Skeletal muscle satellite cell (primary cell): ENCODE data around the gene TEKTIP1.
"Not testable (repeated sequence)": the region's sequence is repeated elsewhere in the genome, so short reads cannot be mapped to it uniquely, and the experiment has no call there.

Experiments used
- H3K27me3 ChIP-seq: 2 replicates; pipeline ENCODE4 v1.7.0; 2013; ENCODE audit warnings: low read length; ENCODE audit not compliant: control insufficient read depth, insufficient read depth
- H3K36me3 ChIP-seq: 2 replicates; pipeline ENCODE4 v1.7.0; 2013; ENCODE audit warnings: mild to moderate bottlenecking, control low read depth, low read length; ENCODE audit not compliant: insufficient read depth
- H3K4me1 ChIP-seq: 2 replicates; pipeline ENCODE4 v1.7.0; 2013; ENCODE audit warnings: low read length; ENCODE audit not compliant: control insufficient read depth, insufficient read depth
- H3K4me2 ChIP-seq: 2 replicates; pipeline ENCODE4 v1.7.0; 2013; ENCODE audit warnings: mild to moderate bottlenecking, low read length
- H3K4me3 ChIP-seq: 2 replicates; pipeline ENCODE4 v1.7.0; 2013; ENCODE audit warnings: low read length
- H3K9ac ChIP-seq: 2 replicates; pipeline ENCODE4 v1.7.0; 2013; ENCODE audit warnings: mild to moderate bottlenecking, low read depth, low read length, moderate library complexity
- H3K9me3 ChIP-seq: replicated peaks from 2 replicates; pipeline ENCODE4 v1.7.0; 2013; ENCODE audit warnings: mild to moderate bottlenecking, control low read depth, low read length

TEKTIP1 gene

DNA sequence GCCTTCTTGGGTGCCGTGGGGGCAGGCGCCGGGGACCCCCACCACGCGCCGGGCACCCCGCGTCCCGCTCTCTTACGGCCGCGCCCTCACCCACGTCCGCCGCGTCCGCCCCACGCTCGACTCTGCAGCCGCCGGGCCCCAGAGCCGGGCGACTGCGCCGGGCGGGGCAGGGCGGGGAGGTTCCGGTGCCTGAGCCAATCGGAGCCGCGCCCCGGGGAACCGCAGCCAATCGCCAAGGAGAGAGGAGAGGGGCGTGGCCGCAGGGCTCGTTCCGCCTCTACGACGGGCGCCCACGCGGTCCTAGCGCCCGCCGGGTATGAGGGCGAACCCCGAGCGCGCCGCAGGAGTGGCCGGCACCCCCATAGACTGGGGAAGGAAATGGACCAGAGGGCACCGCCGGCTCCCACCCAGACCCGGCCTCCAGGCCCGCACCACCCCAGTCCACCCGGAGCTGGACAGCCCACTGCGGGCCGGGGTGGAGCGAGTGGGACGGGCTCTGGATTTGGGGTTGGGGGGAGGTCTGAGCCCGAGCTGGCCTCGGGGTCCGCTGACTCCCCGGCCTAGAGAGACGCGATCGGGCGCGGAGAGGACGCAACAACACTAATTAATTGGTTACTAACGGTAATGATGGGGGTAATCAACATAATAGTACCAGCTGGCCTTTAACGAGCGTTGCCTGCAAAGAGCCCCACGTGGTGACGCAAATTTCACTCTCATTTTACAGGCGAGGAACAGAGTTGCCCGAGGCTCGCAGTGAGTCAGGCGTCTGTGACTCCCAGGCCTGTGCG, 18.7 kb downstream of the TEKTIP1 start, which contains the start of gene MFSD12:
Gene MFSD12, minus strand, starts transcription at position 126 of the 788 bp plus-strand sequence. CDS start 183 bp downstream, outside the sequence.
- Histone ChIP-seq H3K36me3 (no peaks in the 10 kb centered on the region), H3K27me3 (no peaks in the 10 kb centered on the region), H3K4me2 (peak within 1 kb of the TSS; percentile 99), H3K9me3 (no peaks in the 10 kb centered on the region), H3K4me3 (peak within 1 kb of the TSS; percentile 77), H3K9ac (peak within 1 kb of the TSS; percentile 80), H3K4me1 (peaks cover 18% of the 10 kb centered on the region)

DNA sequence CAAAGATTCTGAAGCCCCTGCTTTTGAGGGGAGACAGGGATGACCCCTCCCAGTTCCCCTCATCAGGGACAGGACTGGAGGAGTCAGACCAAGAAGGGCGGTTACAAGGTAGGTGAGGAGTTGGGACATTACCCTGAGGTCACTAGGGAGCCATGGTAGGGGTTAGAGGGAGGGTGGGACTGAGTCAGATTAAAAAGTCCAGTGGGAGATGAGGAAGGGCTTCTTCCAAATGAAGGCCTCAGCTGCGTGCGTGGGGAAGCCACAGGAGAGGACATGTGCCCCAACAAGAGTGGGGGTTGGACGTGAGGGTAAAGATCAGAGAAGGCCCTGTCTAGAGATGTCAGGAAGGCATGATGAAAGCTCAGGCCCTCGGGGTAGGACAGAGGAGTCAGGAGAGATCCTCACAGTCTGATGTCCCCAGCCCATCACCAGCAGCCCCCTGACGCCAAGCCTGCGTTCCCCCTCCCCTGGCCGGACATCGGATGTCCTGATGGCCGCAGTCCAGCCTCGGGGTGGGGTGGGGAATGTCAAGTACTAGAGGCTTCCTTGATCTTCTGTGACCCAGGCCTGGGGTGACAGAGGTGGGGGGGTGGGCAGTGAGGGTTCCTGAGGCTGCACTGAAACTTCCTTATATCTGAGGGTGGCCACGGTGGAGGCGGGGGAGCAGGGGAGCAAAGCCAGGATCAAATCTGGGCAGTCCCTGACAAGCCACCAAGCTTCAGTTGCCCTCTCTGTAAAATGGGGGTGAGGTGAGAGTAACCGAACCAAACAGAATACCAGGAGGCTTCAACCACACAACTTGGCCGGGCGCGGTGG, 24.9 kb downstream of the TEKTIP1 start:
- Histone ChIP-seq H3K4me2 (no peak overlapping the region), H3K4me1 (peaks cover 4% of the 10 kb centered on the region), H3K36me3 (no peaks in the 10 kb centered on the region), H3K4me3 (no peak overlapping the region), H3K27me3 (no peaks in the 10 kb centered on the region), H3K9me3 (no peaks in the 10 kb centered on the region), H3K9ac (no peak overlapping the region)

DNA sequence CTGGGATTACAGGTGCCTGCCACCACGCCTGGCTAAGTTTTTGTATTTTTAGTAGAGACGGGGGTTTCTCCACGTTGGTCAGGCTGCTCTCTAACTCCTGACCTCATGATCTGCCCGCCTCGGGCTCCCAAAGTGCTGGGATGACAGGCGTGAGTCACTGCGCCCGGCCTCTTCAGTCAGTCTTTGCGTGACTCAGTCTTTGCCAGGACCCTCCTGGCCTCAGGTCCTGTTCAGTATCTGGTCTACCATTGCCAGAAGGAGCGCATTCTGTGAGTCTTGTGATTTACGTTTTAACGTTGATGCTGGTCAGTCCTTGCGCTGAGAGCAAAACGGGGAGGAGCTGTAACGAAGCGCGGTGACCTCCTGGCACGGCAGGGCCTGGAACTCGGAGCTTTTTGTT, 26.2 kb downstream of the TEKTIP1 start:
- H3K27me3 ChIP-seq = no peaks in the 10 kb centered on the region
- peak overlapping the region; percentile 48 for H3K4me2 ChIP-seq
- no peaks in the 10 kb centered on the region for H3K9me3 ChIP-seq
- H3K4me3 ChIP-seq = no peak overlapping the region
- H3K4me1 ChIP-seq = peaks cover 4% of the 10 kb centered on the region
- H3K36me3 ChIP-seq = no peaks in the 10 kb centered on the region
- H3K9ac ChIP-seq = no peak overlapping the region

DNA sequence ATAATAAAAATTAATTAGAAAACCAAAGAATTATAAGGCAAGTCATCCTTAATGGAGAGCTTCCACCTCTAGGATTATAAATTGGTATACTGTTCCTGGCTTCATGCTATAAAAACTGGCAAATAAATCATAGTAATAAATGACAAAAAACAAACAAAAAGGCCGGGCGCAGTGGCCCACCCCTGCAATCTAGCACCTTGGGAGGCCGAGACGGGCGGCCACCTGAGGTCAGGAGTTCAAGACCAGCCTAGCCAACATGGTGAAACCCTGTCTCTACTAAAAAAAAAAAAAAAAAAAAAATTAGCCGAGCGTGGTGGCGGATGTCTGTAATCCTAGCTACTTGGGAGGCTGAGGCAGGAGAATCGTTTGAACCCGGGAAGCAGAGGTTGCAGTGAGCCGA, 31.1 kb downstream of the TEKTIP1 start:
- not testable (repeated sequence) for H3K9ac ChIP-seq, H3K36me3 ChIP-seq, H3K4me2 ChIP-seq, H3K9me3 ChIP-seq, H3K4me1 ChIP-seq, H3K4me3 ChIP-seq, H3K27me3 ChIP-seq

DNA sequence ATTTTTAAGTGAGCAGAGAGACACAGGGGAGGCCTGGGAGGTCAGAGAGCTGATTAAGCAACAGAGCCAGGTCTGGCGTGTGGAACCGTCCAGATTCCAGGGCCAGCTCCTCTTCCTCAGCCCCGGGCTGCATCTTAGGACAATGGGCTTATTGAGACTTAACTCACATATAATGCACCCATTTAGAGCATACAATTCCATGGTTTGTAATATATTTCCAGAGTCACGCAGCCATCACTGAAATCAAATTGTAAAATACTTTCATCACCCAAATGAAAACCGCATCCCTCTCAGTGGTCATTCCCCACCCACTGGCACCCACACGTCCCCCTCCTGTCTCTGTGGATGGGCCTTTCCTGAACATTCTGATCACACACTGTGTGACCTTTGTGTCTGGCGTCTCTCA, 31.6 kb downstream of the TEKTIP1 start:
- H3K36me3 ChIP-seq = peaks cover 12% of the 10 kb centered on the region
- H3K4me3 ChIP-seq = no peak overlapping the region
- H3K9me3 ChIP-seq = no peaks in the 10 kb centered on the region
- H3K9ac ChIP-seq = no peak overlapping the region
- no peaks in the 10 kb centered on the region for H3K27me3 ChIP-seq
- no peak overlapping the region for H3K4me2 ChIP-seq
- peaks cover 5% of the 10 kb centered on the region for H3K4me1 ChIP-seq

DNA sequence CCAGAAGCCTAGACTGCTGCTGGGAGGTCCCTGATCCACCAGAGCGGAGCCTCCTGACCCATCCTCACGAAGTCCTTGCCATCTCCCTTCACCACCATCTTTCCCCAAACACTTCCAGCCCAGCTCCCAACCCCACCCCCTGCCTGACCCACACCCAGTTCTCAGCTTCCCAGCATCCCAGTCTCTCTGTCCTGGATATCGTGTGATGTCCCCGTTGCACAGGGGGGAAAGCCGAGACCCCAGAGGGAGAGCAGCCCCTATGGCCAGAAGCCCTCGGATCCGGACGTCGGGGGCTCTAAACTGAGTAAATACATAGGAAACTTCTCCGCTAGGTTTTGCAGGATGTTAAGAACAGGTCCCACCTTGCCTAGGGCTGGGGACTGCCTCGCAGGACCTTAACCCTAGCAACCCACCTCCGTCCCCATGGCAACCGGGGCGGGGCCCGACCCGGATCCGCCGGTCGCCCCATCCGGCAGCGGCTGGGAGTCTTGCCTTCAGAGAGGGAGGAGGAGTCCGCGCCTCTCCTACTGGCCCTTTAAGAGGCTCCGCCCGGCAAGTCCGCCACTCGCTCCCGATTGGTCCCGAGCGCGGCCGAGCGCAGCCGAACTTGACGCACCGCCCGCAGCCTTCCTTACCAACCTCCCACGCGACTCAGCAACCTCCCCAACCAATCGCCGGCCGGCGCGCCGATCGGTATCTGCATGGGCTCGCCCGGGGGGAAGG, 33.3 kb downstream of the TEKTIP1 start:
- Histone ChIP-seq H3K4me3 (peak overlapping the region; percentile 70), H3K27me3 (no peaks in the 10 kb centered on the region), H3K4me1 (peaks cover 5% of the 10 kb centered on the region), H3K4me2 (peak overlapping the region; percentile 82), H3K36me3 (peaks cover 19% of the 10 kb centered on the region), H3K9ac (peak overlapping the region; percentile 78), H3K9me3 (no peaks in the 10 kb centered on the region)

DNA sequence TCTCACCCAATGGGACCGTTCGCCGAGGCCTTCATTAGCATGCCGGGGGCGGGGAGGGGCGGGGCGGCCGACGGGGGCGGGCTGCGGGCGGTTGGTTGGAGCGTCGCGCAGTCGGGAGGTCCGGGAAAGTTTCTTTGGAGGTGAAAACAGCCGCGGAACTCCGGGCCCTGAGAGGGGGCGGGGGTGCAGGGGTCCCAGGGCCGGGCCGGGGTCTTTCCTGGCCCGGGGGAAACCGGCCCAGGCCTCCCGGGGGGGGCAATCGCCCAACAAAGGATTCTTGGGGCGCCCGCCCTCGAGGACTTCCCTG, 33.8 kb downstream of the TEKTIP1 start, which contains the start of gene HMG20B:
Gene HMG20B, plus strand, starts transcription at position 90 of the 307 bp plus-strand sequence. CDS start 366 bp downstream, outside the sequence.
- Histone ChIP-seq H3K36me3 (peaks cover 19% of the 10 kb centered on the region), H3K4me1 (peaks cover 5% of the 10 kb centered on the region), H3K9me3 (no peaks in the 10 kb centered on the region), H3K4me3 (peak within 1 kb of the TSS; percentile 99), H3K27me3 (no peaks in the 10 kb centered on the region), H3K4me2 (peak within 1 kb of the TSS; percentile 96), H3K9ac (peak within 1 kb of the TSS; percentile 92)

DNA sequence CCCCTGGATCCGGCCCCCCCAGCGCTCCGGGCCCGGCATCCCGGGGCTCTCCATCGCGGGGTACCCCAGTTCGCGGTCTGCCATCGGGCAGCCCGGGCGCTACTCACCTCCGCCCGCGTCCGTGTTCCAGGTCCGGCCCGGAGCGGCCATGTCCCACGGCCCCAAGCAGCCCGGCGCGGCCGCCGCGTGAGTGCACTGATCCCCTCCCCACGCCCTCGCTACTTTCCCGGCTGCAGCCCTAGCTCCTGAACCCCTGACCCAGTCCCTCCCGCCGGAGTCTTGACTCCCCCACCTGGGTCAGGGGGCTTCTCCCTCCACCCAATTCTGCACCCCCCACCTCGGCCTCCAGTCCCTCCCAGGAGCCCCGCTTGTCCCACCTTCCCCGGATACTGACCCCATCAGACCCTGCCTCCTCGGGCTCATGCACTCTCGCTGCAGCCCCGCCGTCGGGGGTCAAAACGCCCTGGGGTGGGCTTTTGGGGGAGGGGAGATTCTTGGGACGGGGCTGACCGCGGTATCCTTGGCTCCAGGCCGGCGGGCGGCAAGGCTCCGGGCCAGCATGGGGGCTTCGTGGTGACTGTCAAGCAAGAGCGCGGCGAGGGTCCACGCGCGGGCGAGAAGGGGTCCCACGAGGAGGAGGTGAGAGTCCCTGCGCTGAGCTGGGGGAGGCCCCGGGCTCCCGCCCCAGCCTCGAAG, 34.3 kb downstream of the TEKTIP1 start:
- Histone ChIP-seq H3K4me3 (peak overlapping the region; percentile 99), H3K9me3 (no peaks in the 10 kb centered on the region), H3K9ac (peak overlapping the region; percentile 92), H3K4me2 (peak overlapping the region; percentile 96), H3K27me3 (no peaks in the 10 kb centered on the region), H3K4me1 (peaks cover 5% of the 10 kb centered on the region), H3K36me3 (peaks cover 19% of the 10 kb centered on the region)

DNA sequence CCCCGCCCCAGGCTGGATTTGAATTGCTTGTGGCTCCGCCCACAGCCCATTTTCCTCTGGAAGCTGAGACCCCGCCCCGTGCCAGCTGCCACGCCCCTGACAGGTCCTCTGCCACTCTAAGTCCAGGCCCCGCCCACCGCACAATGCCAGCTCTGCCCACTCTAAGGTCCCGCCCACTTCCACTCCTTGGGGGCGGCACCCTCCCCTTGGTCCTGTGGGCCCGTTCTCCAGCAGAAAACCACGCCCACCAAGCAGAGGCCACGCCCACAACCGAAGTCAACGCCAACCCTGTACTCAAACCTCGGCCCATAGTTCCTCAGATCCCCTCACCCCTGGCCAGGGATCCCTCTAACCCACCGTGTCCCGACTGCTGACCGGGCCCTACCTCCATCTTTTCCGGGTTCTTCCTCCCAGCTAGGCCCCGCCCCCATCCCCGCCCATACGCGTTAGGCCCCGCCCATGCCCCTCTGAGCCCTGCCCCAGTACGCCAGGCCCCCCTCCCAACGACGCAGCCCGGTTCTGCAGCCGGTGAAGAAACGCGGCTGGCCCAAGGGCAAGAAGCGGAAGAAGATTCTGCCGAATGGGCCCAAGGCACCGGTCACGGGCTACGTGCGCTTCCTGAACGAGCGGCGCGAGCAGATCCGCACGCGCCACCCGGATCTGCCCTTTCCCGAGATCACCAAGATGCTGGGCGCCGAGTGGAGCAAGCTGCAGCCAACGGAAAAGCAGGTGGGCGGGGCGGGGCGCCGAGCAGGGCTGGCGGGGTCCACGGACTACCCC, 35.1 kb downstream of the TEKTIP1 start:
- H3K9ac ChIP-seq = peak overlapping the region; percentile 92
- H3K4me3 ChIP-seq = peak overlapping the region; percentile 99
- peaks cover 19% of the 10 kb centered on the region for H3K36me3 ChIP-seq
- no peaks in the 10 kb centered on the region for H3K27me3 ChIP-seq
- no peaks in the 10 kb centered on the region for H3K9me3 ChIP-seq
- peaks cover 5% of the 10 kb centered on the region for H3K4me1 ChIP-seq
- H3K4me2 ChIP-seq = peak overlapping the region; percentile 96

DNA sequence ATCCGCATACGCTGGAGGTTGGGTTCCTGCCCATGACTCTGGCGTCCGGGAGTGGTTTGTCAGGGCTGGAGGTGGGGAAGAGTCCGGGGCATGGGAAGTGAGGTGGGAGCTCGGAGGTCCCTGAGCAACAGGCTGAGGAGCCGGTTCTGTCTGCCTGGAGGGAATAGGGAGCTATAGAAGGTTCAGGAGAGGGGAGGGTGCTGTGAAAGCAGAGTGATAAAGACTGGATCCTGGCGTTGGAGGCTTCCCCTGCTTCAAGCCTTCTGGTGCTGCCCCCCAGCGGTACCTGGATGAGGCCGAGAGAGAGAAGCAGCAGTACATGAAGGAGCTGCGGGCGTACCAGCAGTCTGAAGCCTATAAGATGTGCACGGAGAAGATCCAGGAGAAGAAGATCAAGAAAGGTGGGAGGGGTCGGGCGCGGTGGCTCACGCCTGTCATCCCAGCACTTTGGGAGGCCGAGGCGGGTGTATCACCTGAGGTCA, 36.3 kb downstream of the TEKTIP1 start:
- Histone ChIP-seq H3K36me3 (peaks cover 19% of the 10 kb centered on the region), H3K4me1 (peaks cover 11% of the 10 kb centered on the region), H3K9ac (no peak overlapping the region), H3K27me3 (no peaks in the 10 kb centered on the region), H3K4me2 (no peak overlapping the region), H3K9me3 (no peaks in the 10 kb centered on the region), H3K4me3 (no peak overlapping the region)
